DND-41 (cell line): ENCODE data around the gene EBF4.

ENCODE experiments used
- EZH2 ChIP-seq: IDR thresholded peaks from 3 replicates; pipeline ENCODE4 v1.6.1; 2012; ENCODE audit warnings: borderline replicate concordance, low read depth, mild to moderate bottlenecking, moderate library complexity, low read length, inconsistent platforms; ENCODE audit not compliant: severe bottlenecking
- TF ChIP-seq, protein P1 (sequence below): IDR thresholded peaks from 2 replicates; pipeline ENCODE4 v1.5.1; 2012; ENCODE audit warnings: borderline replicate concordance, low read length, moderate library complexity, mild to moderate bottlenecking; ENCODE audit not compliant: poor library complexity, severe bottlenecking; ENCODE audit errors: extremely low read depth

DNA sequence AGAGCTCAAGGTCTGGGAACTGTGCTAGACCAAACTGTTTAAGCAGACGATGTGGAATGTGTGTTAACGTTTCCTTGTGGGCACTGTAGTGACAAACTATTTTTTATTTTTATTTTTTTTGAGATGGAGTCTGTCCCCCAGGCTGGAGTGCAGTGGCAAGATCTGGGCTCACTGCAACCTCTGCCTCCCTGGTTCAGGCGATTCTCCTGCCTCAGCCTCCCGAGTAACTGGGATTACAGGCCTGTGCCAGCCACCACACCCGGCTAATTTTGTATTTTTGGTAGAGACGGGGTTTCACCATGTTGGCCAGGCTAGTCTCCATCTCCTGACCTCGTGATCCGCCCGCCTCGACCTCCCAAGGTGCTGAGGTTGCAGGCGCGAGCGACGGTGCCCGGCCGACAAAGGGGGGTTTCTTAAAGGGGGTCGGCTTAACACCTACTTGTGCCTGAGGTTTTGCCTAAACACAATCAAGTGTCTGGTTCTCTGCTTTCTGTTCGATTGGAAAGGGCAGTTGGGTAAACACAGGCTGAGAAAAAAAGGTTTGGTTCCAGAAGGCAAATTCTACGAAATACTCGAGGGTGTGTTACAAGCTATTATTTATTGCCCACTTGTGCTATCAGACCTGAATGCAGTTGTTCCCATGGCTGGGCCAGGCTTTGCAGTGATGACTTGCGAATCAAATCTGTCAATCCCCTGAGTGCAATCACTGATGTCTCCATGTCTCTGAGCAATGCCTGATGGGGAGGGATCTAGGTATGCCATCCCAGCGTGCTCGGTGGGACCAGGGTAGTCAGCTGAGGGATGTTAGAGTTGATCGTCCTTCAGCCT, 38.8 kb upstream of the EBF4 start:
- no peak for TF ChIP-seq EZH2
- TF ChIP-seq, protein P1, sequence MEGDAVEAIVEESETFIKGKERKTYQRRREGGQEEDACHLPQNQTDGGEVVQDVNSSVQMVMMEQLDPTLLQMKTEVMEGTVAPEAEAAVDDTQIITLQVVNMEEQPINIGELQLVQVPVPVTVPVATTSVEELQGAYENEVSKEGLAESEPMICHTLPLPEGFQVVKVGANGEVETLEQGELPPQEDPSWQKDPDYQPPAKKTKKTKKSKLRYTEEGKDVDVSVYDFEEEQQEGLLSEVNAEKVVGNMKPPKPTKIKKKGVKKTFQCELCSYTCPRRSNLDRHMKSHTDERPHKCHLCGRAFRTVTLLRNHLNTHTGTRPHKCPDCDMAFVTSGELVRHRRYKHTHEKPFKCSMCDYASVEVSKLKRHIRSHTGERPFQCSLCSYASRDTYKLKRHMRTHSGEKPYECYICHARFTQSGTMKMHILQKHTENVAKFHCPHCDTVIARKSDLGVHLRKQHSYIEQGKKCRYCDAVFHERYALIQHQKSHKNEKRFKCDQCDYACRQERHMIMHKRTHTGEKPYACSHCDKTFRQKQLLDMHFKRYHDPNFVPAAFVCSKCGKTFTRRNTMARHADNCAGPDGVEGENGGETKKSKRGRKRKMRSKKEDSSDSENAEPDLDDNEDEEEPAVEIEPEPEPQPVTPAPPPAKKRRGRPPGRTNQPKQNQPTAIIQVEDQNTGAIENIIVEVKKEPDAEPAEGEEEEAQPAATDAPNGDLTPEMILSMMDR: no peak
